Adipose tissue (tissue), 3 donors: ENCODE data around the gene PSMD2. TPM values are rescaled to one million over a fixed set of nuclear protein-coding genes. Genes with fewer than 3 reads are reported as not detected.

Source experiments
- H3K27ac ChIP-seq: one replicate; pipeline ENCODE4 v1.5.1; 2013; ENCODE audit warnings: low read depth, low read length
- WGBS, 3 donors: extraction: QIAGEN DNeasy Blood & Tissue Kit; methylation state at CpG; one replicate each; pipeline ENCODE4 v1.1.7; 2013; 5-methylcytosine and 5-hydroxymethylcytosine counted together
- polyA plus RNA-seq, 3 donors: library from polyadenylated mRNA; stranded (reverse); fragments of 200-250 nt; gene quantifications; one replicate each; pipeline ENCODE4 v1.2.3, GENCODE V29; 2013
- donor health status: healthy with polysubstance abuse.
- donor health status: Bipolar disorder and iron deficiency.
- donor health status: healthy.

Gene PSMD2
- polyA plus RNA-seq, 3 donors, result 74.6 to 181 (median 139) TPM

- H3K27ac ChIP-seq, result no peak within 1 kb of the TSS
- 14 to 19% (median 16%) methylated on average over 48 to 64 of the region's 65 CpGs for WGBS, 3 donors
Measured at GRCh38 chr3:184275961-184276910, 22.8 kb upstream of the PSMD2 start, which contains the start of gene ECE2. ECE2 (plus strand) TSS chr3:184276022; CDS start chr3:184276154, 132 bp downstream.

DNA sequence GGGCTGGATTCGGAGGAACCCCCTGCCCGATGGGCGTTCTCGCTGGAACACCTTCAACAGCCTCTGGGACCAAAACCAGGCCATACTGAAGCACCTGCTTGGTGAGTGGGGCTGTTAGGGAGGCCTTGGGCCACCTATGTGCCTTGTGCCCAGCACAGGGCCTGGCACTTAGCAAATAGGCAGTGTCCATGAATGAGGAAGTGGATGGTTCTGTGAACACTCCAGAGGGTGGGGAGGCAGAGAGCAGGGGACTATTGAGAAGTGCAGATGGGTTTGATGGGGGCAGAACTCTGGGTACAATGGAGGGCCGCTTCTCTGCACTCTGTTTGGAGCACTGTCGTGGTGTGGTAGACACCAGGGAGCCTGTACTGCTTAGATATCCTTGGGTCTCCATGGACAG is 21.7 kb upstream of the PSMD2 start:
- no peak overlapping the region for H3K27ac ChIP-seq
- WGBS, 3 donors, result 95% methylated on average over 6 of the region's 6 CpGs

DNA sequence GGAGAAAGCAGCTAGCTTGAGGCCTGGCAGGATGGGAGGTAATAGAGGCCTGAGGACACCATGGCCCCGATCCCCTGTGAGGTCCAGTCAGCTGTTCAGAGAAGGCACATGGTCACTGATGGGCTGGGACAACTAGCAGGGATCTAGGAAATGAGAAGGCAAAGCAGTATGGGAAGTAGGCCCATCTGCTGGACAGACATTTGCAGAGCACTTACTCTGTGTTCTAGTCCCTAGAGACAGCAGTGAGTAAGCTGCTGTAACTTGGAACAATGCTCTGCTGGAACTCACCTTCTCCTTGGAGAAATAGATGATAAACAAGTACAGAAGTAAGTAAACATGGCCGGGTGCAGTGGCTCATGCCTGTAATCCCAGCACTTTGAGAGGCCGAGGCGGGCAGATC is 16.1 kb upstream of the PSMD2 start:
- no peak overlapping the region for H3K27ac ChIP-seq
- 85 to 93% (median 89%) methylated on average over 3 to 4 of the region's 4 CpGs for WGBS, 3 donors

DNA sequence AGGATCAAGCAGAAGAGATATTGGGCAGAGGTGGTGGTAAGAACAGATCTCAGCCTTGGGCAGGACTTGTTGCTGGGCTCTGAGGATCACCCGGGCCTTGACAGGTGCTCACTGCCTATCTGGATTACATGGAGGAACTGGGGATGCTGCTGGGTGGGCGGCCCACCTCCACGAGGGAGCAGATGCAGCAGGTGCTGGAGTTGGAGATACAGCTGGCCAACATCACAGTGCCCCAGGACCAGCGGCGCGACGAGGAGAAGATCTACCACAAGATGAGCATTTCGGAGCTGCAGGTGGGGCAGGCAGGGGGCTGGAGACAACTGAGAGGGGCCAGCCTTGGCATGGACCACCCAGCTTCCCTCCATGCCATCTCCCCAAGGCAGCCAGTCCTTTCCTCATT is 15.4 kb upstream of the PSMD2 start:
- 88 to 96% (median 94%) methylated on average over 4 to 8 of the region's 8 CpGs for WGBS, 3 donors

GRCh38 chr3:184284696-184285095 is 14.3 kb upstream of the PSMD2 start:
- WGBS, 3 donors, result 13 to 29% (median 13%) methylated on average over 4 of the region's 4 CpGs
- H3K27ac ChIP-seq, result no peak overlapping the region

More for the DNA sequence above, 15.4 kb upstream of the PSMD2 start:
- H3K27ac ChIP-seq, result no peak overlapping the region

- 6 to 11% (median 7%) methylated on average over 10 of the region's 10 CpGs for WGBS, 3 donors
- H3K27ac ChIP-seq, result no peak overlapping the region
Measured at GRCh38 chr3:184289426-184289938, 9.6 kb upstream of the PSMD2 start.

DNA sequence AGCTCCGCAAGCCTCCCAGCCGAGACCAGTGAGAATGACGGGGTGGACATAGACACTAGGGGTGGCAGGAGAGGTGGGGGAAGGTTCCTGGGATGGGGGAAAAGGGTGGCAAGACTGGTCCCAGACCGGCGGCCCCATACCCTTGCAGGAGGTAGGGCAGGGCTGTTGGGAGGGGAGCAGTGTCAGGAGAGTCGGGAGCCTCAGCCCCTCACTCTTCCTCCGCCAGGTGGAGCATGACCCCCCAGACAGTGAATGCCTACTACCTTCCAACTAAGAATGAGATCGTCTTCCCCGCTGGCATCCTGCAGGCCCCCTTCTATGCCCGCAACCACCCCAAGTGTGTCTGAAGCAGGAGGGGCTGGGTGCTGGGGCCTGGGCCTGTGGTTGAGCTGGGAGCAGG is 8.7 kb upstream of the PSMD2 start:
- H3K27ac ChIP-seq, result no peak overlapping the region
- WGBS, 3 donors, result 86 to 91% (median 91%) methylated on average over 10 of the region's 10 CpGs

DNA sequence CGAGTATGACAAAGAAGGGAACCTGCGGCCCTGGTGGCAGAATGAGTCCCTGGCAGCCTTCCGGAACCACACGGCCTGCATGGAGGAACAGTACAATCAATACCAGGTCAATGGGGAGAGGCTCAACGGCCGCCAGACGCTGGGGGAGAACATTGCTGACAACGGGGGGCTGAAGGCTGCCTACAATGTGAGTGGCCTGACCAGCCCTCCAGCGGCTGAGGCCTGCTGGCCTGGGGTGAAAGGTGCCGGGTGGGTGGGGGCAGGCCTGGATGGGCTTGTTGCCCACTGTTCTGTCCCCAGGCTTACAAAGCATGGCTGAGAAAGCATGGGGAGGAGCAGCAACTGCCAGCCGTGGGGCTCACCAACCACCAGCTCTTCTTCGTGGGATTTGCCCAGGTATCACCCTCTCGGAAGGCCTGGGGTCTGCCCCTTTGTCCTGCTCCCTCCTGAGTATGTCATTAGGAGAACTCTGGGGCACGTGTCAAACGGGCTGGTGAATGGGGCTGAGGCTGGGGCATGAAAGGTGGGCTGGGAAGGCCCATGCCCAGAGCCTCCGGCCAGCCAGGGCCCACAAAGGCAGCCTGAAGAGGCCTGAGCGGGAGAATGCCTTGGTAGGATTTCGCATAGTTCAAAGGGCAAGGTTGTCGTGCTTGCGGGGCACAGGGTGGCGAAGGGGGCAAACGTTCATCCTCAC is 7.8 kb upstream of the PSMD2 start:
- no peak overlapping the region for H3K27ac ChIP-seq
- WGBS, 3 donors, result 85 to 91% (median 86%) methylated on average over 21 to 22 of the region's 22 CpGs

GRCh38 chr3:184291738-184292445 is 7.1 kb upstream of the PSMD2 start:
- H3K27ac ChIP-seq, result no peak overlapping the region
- WGBS, 3 donors, result 88 to 93% (median 92%) methylated on average over 20 to 21 of the region's 21 CpGs

GRCh38 chr3:184295771-184296170 is 3.3 kb upstream of the PSMD2 start:
- 31 to 69% (median 66%) methylated on average over 3 of the region's 3 CpGs for WGBS, 3 donors

GRCh38 chr3:184296616-184297015 is 2.4 kb upstream of the PSMD2 start:
- no peak overlapping the region for H3K27ac ChIP-seq
- WGBS, 3 donors, result 76 to 85% (median 78%) methylated on average over 7 of the region's 7 CpGs

More at GRCh38 chr3:184295771-184296170, 3.3 kb upstream of the PSMD2 start:
- H3K27ac ChIP-seq, result no peak overlapping the region

- 16 to 18% (median 17%) methylated on average over 27 to 29 of the region's 29 CpGs for WGBS, 3 donors
- no peak overlapping the region for H3K27ac ChIP-seq
Measured at GRCh38 chr3:184299488-184300377, 692 bp downstream of the PSMD2 start.

DNA sequence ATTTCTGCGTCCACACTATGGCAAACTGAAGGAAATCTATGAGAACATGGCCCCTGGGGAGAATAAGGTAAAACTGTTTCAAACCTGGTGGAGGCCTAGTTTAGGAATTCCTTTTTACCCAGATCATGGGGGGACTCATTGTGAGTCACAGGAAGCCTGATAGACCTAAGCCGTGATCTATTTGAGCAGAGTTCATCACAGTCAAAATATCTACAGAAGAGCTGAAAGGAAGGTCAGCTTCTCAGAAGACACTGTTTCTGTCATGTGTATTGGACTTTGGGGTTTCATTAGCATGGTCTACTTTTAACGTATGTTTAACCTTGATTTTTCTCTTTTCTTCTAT is 1.3 kb downstream of the PSMD2 start:
- WGBS, 3 donors, result 70 to 84% (median 72%) methylated on average over 3 of the region's 3 CpGs
- no peak overlapping the region for H3K27ac ChIP-seq

GRCh38 chr3:184305577-184305976 is 6.5 kb downstream of the PSMD2 start:
- 54 to 69% (median 58%) methylated on average over 1 of the region's 1 CpG for WGBS, 3 donors
- no peak overlapping the region for H3K27ac ChIP-seq

- H3K27ac ChIP-seq, result no peak overlapping the region
- WGBS, 3 donors, result 82 to 95% (median 94%) methylated on average over 4 of the region's 4 CpGs
Measured at GRCh38 chr3:184306341-184306972, 7.4 kb downstream of the PSMD2 start.

GRCh38 chr3:184307915-184308314 is 8.9 kb downstream of the PSMD2 start:
- 92 to 94% (median 94%) methylated on average over 9 of the region's 9 CpGs for WGBS, 3 donors

GRCh38 chr3:184308744-184309143 is 9.7 kb downstream of the PSMD2 start:
- 73 to 76% (median 74%) methylated on average over 7 of the region's 7 CpGs for WGBS, 3 donors
- H3K27ac ChIP-seq, result no peak overlapping the region

More at GRCh38 chr3:184307915-184308314, 8.9 kb downstream of the PSMD2 start:
- no peak overlapping the region for H3K27ac ChIP-seq
